Panc1 (cell line): Measurements from ENCODE around the gene ASIC1. TPM values are rescaled to one million over a fixed set of nuclear protein-coding genes. Genes with fewer than 3 reads are reported as not detected.

Experiments
- ATAC-seq: fragments of 200-7000 bp; cut with Tn5 transposase; 2 replicates; pipeline ENCODE4 v1.9.1; 2020; ENCODE audit warnings: mild to moderate bottlenecking, moderate library complexity
- BruUV-seq: library from RNA; stranded (reverse); fragments of 400-500 nt; replicated peaks from 2 replicates; lab custom pipeline; 2021; lab: Mats Ljungman, UMichigan
- CTCF ChIA-PET: fragments of 300-600 bp; sonication (Branson Sonifier 250); formaldehyde crosslinking; loops from one replicate; lab custom pipeline; 2022; ENCODE audit warnings: antibody characterized with exemption; lab: Charles Lee
- POLR2A ChIA-PET: fragments of 300-600 bp; sonication (Branson Sonifier 250); formaldehyde crosslinking; loops from one replicate; lab custom pipeline; 2022; ENCODE audit warnings: antibody characterized with exemption; lab: Charles Lee
- DNase-seq: peaks from one replicate; pipeline ENCODE4 v3.0.0-alpha.2; 2010; ENCODE audit warnings: low read depth, low spot score
- H3K27ac ChIP-seq: 2 replicates; pipeline ENCODE4 v1.5.1; 2011; ENCODE audit warnings: mild to moderate bottlenecking, low read length, inconsistent platforms
- H3K27me3 ChIP-seq: fragments of 200-500 bp; sonication (Bioruptor generic); 2 replicates; pipeline ENCODE4 v1.6.0; 2014; ENCODE audit warnings: low read length, inconsistent platforms; ENCODE audit not compliant: control insufficient read depth, insufficient read depth
- H3K36me3 ChIP-seq: fragments of 200-500 bp; sonication (Bioruptor generic); 2 replicates; pipeline ENCODE4 v1.5.1; 2014; ENCODE audit warnings: inconsistent platforms, mild to moderate bottlenecking, low read length, moderate library complexity; ENCODE audit not compliant: control insufficient read depth, insufficient read depth
- H3K4me1 ChIP-seq: 2 replicates; pipeline ENCODE4 v1.5.1; 2011; ENCODE audit warnings: inconsistent platforms, mild to moderate bottlenecking, low read length, moderate library complexity; ENCODE audit not compliant: control insufficient read depth, insufficient read depth
- H3K4me3 ChIP-seq, 2 experiments: 2 replicates each; pipeline ENCODE4 v1.5.1; 2011 to 2012; ENCODE audit warnings: low read depth in 2 of 2, low read length in 2 of 2, mild to moderate bottlenecking in 2 of 2, inconsistent platforms in 1 of 2, moderate library complexity in 1 of 2
- H3K9me3 ChIP-seq: fragments of 200-500 bp; sonication (Bioruptor generic); 2 replicates; pipeline ENCODE4 v1.5.1; 2014; ENCODE audit warnings: low read depth, mild to moderate bottlenecking, inconsistent platforms, low read length, moderate library complexity; ENCODE audit not compliant: control insufficient read depth, insufficient read depth
- POLR2AphosphoS5 ChIP-seq: IDR thresholded peaks from 2 replicates; pipeline ENCODE4 v1.6.1; 2012; ENCODE audit warnings: mild to moderate bottlenecking, low read depth, low read length, moderate library complexity
- SIN3A ChIP-seq: IDR thresholded peaks from 2 replicates; pipeline ENCODE4 v1.6.1; 2012; ENCODE audit warnings: low read depth, mild to moderate bottlenecking, low read length, moderate library complexity, borderline replicate concordance; ENCODE audit not compliant: insufficient read depth
- TCF7L2 ChIP-seq: IDR thresholded peaks from 2 replicates; pipeline ENCODE4 v1.6.1; 2011; ENCODE audit warnings: mild to moderate bottlenecking, low read depth, low read length, inconsistent platforms
- in situ Hi-C: cut with HindIII; loops from 2 replicates; pipeline ENCODE4 v1.10.0; 2016; ENCODE audit warnings: low sequenced_read_pairs, low pct_unique_long_range_greater_than_20kb
- intact Hi-C: fragments of 100-400 bp; cut with micrococcal nuclease; formaldehyde crosslinking; loops from one replicate; pipeline ENCODE4 v1.10.0; 2022; ENCODE audit not compliant: unreplicated experiment
- total RNA-seq: library from RNA; stranded (reverse); gene quantifications from one replicate; pipeline ENCODE4 v1.2.1, GENCODE V29; 2021; ENCODE audit not compliant: unreplicated experiment
- TF ChIP-seq, protein P1 (sequence below): fragments of 450-650 bp; IDR thresholded peaks from 2 replicates; pipeline ENCODE4 v1.5.1; 2017; ENCODE audit warnings: mild to moderate bottlenecking
- TF ChIP-seq, protein P2 (sequence below), 2 experiments: IDR thresholded peaks; 2 replicates each; pipeline ENCODE4 v1.6.1; 2011 to 2012; ENCODE audit warnings: low read depth in 2 of 2, control low read depth in 1 of 2, low read length in 1 of 2, mild to moderate bottlenecking in 1 of 2, moderate library complexity in 1 of 2; ENCODE audit not compliant: insufficient read depth in 1 of 2

Gene ASIC1
- total RNA-seq, 1 experiment from 2014 or later = 13.5 TPM

DNA sequence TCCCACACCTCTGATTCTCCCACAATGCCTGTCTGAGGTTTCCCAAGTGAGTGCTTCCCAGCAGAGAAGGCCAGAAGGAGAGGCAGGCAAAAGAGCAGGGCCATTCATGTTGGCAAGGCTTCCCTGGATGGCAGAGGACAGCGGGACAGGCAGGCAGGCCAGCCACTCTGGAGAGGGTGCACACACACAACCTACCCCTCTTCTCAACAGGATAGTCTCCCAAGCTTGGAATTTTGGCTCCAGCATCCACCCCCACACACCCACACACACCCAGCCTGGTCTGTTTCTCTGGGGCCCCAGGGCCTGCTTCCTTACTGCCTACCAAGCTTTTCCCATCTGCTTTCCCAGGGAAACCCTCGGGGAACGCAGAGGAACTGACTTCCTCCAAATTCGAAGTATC lies 16.7 kb upstream of the ASIC1 start:
- Histone ChIP-seq H3K4me3 (no peak overlapping the region), H3K4me1 (no peaks in the 10 kb centered on the region), H3K27ac (no peak overlapping the region), H3K36me3 (no peaks in the 10 kb centered on the region), H3K9me3 (no peaks in the 10 kb centered on the region), H3K27me3 (no peaks in the 10 kb centered on the region)
- ATAC-seq = no peak
- DNase-seq = no peak
- ChIA-PET POLR2A (no interaction called here), CTCF (no interaction called here)
- no TSS peak for BruUV-seq
- no peak for TF ChIP-seq TCF7L2
- in situ Hi-C loops (no loop called here), intact Hi-C loops (no loop called here)

DNA sequence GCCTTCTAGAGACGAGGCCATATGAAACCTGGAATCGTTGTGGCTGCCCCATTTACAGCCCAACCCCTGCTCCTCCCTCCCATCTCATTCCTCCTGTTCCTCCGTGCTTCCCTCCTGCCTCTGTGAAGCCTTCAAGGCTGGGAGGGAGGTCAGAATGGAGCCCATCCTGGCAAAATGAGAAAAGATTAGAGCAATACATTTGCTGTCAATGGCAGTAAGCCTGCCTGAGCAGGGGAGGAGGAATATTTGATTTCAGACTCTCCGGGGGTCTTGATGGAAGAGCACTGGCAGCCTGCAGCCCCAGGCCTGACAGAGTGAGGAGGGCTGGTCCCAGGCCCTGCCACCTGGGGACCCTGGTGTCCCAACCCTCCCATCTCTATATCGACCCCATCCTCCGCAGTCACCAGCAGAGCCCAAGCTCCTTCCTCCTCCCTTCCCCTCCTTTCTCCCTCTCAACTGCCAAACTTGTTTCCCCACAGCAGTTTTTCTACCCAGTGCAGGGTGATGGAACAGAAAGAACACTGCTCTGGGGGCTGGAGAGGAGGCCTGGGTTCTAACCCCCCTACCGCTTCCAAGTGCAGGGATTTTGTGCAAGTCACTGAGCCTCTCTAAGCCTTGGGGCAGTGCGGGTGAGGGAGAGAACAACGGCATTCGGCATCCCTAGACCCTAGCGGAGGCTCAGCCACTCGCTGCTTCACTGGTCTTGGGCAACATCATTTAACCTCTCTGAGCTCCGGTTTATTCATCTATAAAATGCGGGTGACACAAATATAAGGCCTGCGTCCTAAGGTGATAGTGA lies 16.1 kb upstream of the ASIC1 start:
- no peaks in the 10 kb centered on the region for H3K36me3 ChIP-seq
- ChIA-PET POLR2A (no interaction called here), CTCF (no interaction called here)
- in situ Hi-C loops (no loop called here), intact Hi-C loops (no loop called here)
- DNase-seq (no peak), ATAC-seq (no peak)
- H3K27me3 ChIP-seq = no peaks in the 10 kb centered on the region
- H3K4me1 ChIP-seq = no peaks in the 10 kb centered on the region
- H3K9me3 ChIP-seq = no peaks in the 10 kb centered on the region
- no TSS peak for BruUV-seq
- no peak overlapping the region for H3K27ac ChIP-seq
- no peak overlapping the region for H3K4me3 ChIP-seq
- TF ChIP-seq SIN3A = no peak
- TF ChIP-seq, protein P1, sequence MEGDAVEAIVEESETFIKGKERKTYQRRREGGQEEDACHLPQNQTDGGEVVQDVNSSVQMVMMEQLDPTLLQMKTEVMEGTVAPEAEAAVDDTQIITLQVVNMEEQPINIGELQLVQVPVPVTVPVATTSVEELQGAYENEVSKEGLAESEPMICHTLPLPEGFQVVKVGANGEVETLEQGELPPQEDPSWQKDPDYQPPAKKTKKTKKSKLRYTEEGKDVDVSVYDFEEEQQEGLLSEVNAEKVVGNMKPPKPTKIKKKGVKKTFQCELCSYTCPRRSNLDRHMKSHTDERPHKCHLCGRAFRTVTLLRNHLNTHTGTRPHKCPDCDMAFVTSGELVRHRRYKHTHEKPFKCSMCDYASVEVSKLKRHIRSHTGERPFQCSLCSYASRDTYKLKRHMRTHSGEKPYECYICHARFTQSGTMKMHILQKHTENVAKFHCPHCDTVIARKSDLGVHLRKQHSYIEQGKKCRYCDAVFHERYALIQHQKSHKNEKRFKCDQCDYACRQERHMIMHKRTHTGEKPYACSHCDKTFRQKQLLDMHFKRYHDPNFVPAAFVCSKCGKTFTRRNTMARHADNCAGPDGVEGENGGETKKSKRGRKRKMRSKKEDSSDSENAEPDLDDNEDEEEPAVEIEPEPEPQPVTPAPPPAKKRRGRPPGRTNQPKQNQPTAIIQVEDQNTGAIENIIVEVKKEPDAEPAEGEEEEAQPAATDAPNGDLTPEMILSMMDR = no peak
- no peak for TF ChIP-seq TCF7L2
- TF ChIP-seq POLR2AphosphoS5 = no peak
- TF ChIP-seq, protein P2, sequence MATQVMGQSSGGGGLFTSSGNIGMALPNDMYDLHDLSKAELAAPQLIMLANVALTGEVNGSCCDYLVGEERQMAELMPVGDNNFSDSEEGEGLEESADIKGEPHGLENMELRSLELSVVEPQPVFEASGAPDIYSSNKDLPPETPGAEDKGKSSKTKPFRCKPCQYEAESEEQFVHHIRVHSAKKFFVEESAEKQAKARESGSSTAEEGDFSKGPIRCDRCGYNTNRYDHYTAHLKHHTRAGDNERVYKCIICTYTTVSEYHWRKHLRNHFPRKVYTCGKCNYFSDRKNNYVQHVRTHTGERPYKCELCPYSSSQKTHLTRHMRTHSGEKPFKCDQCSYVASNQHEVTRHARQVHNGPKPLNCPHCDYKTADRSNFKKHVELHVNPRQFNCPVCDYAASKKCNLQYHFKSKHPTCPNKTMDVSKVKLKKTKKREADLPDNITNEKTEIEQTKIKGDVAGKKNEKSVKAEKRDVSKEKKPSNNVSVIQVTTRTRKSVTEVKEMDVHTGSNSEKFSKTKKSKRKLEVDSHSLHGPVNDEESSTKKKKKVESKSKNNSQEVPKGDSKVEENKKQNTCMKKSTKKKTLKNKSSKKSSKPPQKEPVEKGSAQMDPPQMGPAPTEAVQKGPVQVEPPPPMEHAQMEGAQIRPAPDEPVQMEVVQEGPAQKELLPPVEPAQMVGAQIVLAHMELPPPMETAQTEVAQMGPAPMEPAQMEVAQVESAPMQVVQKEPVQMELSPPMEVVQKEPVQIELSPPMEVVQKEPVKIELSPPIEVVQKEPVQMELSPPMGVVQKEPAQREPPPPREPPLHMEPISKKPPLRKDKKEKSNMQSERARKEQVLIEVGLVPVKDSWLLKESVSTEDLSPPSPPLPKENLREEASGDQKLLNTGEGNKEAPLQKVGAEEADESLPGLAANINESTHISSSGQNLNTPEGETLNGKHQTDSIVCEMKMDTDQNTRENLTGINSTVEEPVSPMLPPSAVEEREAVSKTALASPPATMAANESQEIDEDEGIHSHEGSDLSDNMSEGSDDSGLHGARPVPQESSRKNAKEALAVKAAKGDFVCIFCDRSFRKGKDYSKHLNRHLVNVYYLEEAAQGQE (IDR thresholded peaks at IDR 0.05; ENCODE audit: insufficient read depth in 1 of 2, low read depth in 2 of 2, low read length in 1 of 2) = no peak

DNA sequence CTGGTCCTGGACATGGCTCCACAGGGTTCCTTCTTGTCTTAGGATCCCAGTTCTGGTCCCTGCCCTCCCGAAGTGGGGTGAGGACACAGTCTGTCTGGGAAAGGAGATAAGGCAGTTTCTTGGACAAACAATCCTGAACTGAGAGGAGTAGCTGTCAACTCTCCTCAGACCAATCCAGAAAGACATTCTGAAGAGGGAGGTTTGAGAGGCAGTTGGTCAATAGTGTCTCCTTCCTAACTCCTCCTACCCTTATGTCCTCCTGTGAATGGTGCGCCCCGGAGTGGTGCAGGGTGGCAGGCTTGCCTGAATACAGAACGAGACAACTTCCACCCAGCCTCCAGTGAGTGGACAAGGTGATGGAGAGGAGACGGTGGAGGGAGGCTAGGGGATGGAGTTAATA lies 15.4 kb upstream of the ASIC1 start:
- no peak overlapping the region for H3K27ac ChIP-seq
- TF ChIP-seq, protein P2 (IDR thresholded peaks at IDR 0.05; ENCODE audit: insufficient read depth in 1 of 2, low read depth in 2 of 2, low read length in 1 of 2) = no peak
- TF ChIP-seq, protein P1 = no peak
- TF ChIP-seq POLR2AphosphoS5 (no peak), SIN3A (no peak), TCF7L2 (no peak)
- CTCF ChIA-PET = no interaction called here
- DNase-seq (no peak), ATAC-seq (no peak)
- intact Hi-C loops = no loop called here
- H3K4me3 ChIP-seq = no peak overlapping the region
- in situ Hi-C loops = no loop called here
- no peaks in the 10 kb centered on the region for H3K27me3 ChIP-seq
- no peaks in the 10 kb centered on the region for H3K9me3 ChIP-seq
- POLR2A ChIA-PET = no interaction called here
- BruUV-seq = no TSS peak
- H3K36me3 ChIP-seq = no peaks in the 10 kb centered on the region
- H3K4me1 ChIP-seq = no peaks in the 10 kb centered on the region
